Activated T-cell treated with anti-CD3 and anti-CD28 coated beads, Interleukin-2, amount 50 U/mL, for 24 hours (primary cell): ENCODE data around the gene STRIP2.
A peak's percentile ranks its signal among the peaks of the same experiment; 100 is the strongest.
"Not testable (repeated sequence)": the region's sequence is repeated elsewhere in the genome, so short reads cannot be mapped to it uniquely, and the experiment has no call there.

Source experiments
- DNase-seq: peaks from one replicate; pipeline ENCODE4 v3.0.0-alpha.2; 2020
- H3K27ac Mint-ChIP-seq: 2 replicates; pipeline ENCODE4 v1.8.0; 2020; ENCODE audit warnings: mild to moderate bottlenecking, mixed read lengths
- H3K27me3 Mint-ChIP-seq: 2 replicates; pipeline ENCODE4 v1.8.0; 2020; ENCODE audit warnings: mixed read lengths
- H3K36me3 Mint-ChIP-seq: 2 replicates; pipeline ENCODE4 v1.8.0; 2020; ENCODE audit warnings: low read depth, mixed read lengths
- H3K4me1 Mint-ChIP-seq: 2 replicates; pipeline ENCODE4 v1.8.0; 2020; ENCODE audit warnings: low read depth, mixed read lengths
- H3K4me3 Mint-ChIP-seq: 2 replicates; pipeline ENCODE4 v1.8.0; 2020; ENCODE audit warnings: mild to moderate bottlenecking, moderate library complexity, mixed read lengths
- H3K9me3 Mint-ChIP-seq: 2 replicates; pipeline ENCODE4 v1.8.0; 2020; ENCODE audit warnings: mixed read lengths

Gene STRIP2

DNA sequence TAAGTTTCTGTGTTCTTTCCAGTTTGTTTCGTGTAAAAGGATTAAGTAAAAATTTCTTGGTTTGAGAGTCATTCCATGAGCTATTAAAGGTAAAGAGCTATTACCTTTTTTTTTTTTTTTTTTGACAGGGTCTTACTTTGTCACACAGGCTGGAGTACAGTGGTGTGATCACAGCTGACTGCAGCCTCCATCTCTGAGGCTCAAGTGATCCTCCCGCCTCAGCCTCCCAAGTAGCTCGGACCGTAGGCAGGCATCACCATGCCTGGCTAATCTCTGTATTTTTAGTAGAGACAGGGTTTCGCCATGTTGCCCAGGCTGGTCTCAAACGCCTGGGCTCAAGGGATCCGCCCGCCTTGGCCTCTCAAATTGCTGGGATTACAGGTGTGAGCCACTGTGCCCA lies 69.5 kb downstream of the STRIP2 start:
- Mint-ChIP-seq H3K9me3 (no peaks in the 10 kb centered on the region), H3K4me3 (peak overlapping the region; percentile 78), H3K4me1 (peaks cover 18% of the 10 kb centered on the region), H3K36me3 (no peaks in the 10 kb centered on the region), H3K27me3 (no peaks in the 10 kb centered on the region), H3K27ac (peak overlapping the region; percentile 88)
- no peak for DNase-seq

DNA sequence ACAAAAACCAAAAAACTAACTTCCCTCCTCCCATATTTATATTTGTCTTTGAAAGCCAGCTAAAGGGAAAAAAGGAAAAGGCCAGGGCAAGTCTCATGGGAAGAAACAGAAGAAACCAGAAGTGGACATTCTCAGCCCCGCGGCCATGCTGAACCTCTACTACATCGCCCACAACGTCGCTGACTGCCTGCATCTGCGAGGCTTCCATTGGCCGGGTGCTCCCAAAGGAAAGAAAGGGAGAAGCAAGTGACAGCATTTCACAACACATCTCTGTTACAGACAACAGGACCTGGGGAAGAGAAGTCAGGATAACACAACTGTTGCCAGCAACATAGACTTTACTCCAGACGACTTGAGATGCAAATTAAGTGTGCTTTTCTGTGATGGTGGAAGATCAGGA lies 78.0 kb downstream of the STRIP2 start:
- H3K4me1 Mint-ChIP-seq: peaks cover 6% of the 10 kb centered on the region

DNA sequence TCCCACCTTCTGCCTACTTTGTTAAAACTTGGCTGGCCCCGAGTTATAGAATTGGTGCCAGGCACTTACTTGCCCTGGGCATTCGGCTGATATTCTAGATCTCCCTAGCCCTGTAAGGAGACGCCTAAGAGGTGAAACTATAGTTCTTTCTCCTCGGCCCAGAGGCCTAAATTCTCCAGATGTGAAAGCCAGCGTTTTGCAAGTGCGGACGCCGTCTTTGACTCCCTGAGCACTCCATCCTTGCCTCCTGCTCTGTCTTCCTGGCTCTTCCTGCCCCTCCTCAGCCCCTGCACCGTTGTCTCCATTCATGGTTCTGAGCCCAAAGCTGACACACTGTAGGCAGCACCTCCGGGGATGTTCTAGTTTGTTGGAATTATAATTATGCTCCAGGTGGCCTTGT lies 79.3 kb downstream of the STRIP2 start:
- no peaks in the 10 kb centered on the region for H3K36me3 Mint-ChIP-seq
- no peak overlapping the region for H3K27ac Mint-ChIP-seq
- no peak overlapping the region for H3K4me3 Mint-ChIP-seq

More for the DNA sequence above, 78.0 kb downstream of the STRIP2 start:
- no peaks in the 10 kb centered on the region for H3K9me3 Mint-ChIP-seq
- no peak overlapping the region for H3K4me3 Mint-ChIP-seq
- no peaks in the 10 kb centered on the region for H3K27me3 Mint-ChIP-seq
- H3K27ac Mint-ChIP-seq: no peak overlapping the region
- DNase-seq: no peak
- no peaks in the 10 kb centered on the region for H3K36me3 Mint-ChIP-seq

DNA sequence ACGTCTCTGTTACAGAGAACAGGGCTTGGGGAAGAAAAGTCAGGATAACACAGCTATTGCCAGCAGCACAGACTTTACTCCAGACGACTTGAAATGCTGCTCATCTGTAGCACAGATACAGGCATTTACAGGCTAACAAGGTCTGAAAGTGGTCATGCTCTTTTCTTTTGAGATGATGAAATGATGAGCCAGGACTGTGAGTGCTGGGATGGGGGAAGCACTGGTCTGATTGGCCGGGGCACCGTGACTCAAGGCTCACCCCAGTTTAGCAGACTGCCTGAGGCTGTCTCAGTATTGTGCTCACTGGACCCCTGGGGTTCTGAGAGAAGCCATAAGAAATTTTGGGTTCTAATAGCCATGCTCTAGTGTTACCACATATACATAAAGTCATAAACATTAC lies 80.5 kb downstream of the STRIP2 start:
- no peak for DNase-seq
- Mint-ChIP-seq H3K36me3 (no peaks in the 10 kb centered on the region), H3K4me1 (peaks cover 1% of the 10 kb centered on the region), H3K27me3 (no peaks in the 10 kb centered on the region), H3K27ac (no peak overlapping the region), H3K9me3 (no peaks in the 10 kb centered on the region), H3K4me3 (no peak overlapping the region)

More for the DNA sequence above, 79.3 kb downstream of the STRIP2 start:
- no peak for DNase-seq
- Mint-ChIP-seq H3K4me1 (peaks cover 1% of the 10 kb centered on the region), H3K9me3 (no peaks in the 10 kb centered on the region), H3K27me3 (no peaks in the 10 kb centered on the region)

DNA sequence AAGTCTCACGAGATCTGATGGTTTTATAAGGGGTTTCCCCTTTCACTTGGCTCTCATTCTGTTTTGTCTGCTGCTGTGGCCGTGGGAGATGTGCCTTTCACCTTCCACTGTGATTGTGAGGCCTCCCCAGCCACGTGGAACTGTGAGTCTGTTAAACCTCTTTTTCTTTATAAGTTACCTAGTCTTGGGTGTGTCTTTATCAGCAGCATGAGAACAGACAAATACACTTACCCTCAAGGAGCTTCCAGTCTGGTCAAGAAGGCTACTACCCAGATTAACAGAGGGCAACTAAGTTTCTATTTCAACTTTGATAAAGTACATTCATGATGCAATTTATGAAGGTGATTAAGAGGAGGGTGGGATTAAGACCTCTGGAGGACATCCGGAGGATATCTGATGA lies 81.1 kb downstream of the STRIP2 start:
- Mint-ChIP-seq H3K4me1 (peaks cover 1% of the 10 kb centered on the region), H3K27me3 (no peaks in the 10 kb centered on the region), H3K4me3 (no peak overlapping the region), H3K27ac (no peak overlapping the region), H3K36me3 (no peaks in the 10 kb centered on the region), H3K9me3 (no peaks in the 10 kb centered on the region)
- DNase-seq: no peak

DNA sequence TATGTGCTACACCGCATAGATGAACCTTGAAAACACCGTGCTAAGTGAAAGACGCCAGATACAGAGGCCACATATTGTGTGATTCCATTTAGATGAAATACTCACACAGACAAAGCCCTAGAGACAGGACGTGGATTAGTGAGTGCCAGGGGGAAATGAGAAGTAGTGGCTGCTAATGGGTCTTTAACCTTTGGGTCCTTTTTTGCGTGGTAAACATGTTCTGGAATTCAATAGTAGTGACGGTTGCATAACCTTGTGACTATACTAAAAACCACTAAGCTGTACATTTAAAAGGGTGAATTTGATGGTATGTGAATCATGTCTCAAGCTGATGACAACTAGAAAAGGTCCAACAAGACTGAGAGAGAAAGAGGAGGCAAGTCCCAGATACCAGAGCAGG lies 83.7 kb downstream of the STRIP2 start:
- Mint-ChIP-seq H3K27ac (no peak overlapping the region), H3K36me3 (no peaks in the 10 kb centered on the region)
- no peak for DNase-seq

DNA sequence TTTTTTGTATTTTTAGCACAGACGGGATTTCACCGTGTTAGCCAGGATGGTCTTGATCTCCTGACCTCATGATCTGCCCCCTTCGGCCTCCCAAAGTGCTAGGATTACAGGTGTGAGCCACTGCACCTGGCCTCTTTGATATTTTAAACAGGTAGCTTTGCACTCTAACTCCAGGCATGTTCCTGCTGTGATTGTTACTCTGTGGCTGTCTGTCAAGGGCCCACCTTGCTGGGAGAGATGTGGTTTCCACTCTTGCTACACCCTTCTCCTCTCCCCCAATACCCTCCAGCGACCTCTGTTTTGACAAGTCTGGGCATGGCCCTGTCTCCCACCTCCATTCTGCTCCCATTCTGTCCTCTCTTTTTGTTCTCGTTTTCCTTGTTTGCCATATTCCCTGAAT lies 85.2 kb downstream of the STRIP2 start:
- peaks cover 8% of the 10 kb centered on the region for H3K27me3 Mint-ChIP-seq
- H3K36me3 Mint-ChIP-seq: no peaks in the 10 kb centered on the region
- no peak for DNase-seq
- no peak overlapping the region for H3K27ac Mint-ChIP-seq
- H3K9me3 Mint-ChIP-seq: no peaks in the 10 kb centered on the region
- H3K4me3 Mint-ChIP-seq: no peak overlapping the region
- H3K4me1 Mint-ChIP-seq: peaks cover 1% of the 10 kb centered on the region

More for the DNA sequence above, 83.7 kb downstream of the STRIP2 start:
- peaks cover 8% of the 10 kb centered on the region for H3K27me3 Mint-ChIP-seq
- H3K4me1 Mint-ChIP-seq: peaks cover 1% of the 10 kb centered on the region
- no peaks in the 10 kb centered on the region for H3K9me3 Mint-ChIP-seq
- H3K4me3 Mint-ChIP-seq: no peak overlapping the region

DNA sequence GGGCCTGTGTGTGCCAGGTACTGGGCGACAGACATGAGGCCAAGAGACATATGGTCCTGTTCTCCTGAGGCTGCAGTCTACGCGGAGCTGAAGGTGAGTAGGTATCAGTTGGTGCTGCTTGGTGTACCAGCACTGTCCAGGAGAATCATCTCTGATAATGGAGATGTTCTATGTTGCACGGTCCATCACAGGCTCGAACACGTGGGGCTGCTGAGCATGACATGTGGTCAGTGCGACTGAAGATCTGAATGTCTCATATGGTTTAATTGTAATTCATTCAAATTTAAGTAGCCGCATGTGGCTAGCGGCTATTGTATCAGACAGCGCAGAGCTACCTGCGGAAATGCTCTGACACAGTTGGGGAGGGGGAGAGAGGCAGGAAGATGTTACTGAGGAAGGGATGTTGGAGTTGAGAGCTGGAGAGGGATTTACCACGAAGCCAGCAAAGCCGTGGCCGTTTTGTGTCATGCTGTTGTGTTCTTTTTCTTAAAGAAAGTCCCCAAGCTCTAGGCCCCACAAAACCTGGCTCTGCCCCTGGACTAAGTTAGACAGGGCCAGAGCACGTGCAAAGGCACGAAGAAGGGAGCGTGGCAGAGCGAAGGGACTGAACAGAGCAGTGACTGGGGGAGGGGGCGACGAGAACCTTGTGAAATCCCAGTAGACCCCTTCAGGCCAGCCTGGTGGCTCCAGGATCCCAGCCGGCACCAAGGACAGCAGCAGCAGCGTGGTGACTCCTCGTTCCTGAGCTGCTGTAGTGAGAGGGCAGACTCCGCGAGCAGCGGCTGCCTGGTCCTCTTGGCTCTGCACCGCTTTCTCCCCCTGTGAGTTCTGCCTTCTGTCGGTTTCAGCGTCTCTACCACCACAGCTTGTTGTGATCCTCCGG lies 88.1 kb downstream of the STRIP2 start:
- Mint-ChIP-seq H3K27me3 (peaks cover 14% of the 10 kb centered on the region), H3K4me1 (no peaks in the 10 kb centered on the region), H3K27ac (no peak overlapping the region), H3K9me3 (no peaks in the 10 kb centered on the region), H3K4me3 (no peak overlapping the region), H3K36me3 (no peaks in the 10 kb centered on the region)
- no peak for DNase-seq

DNA sequence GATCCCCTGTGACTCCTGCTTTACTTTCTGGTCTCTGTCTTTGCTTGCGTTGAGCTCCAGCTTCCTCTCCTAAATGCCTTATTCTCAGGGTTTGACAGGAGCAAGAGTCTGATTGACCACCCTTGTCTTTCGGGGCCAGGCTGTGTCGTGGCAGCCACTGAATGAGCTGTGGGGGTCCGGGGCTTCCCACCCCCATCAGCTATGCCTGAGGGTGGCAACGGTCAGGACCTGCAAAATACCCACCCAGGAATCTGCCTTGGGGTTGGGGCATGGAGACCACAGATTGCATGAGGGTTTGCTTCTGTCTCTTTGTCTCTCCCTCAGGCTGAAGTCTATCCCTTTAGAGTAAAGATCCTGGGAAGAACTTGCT lies 88.7 kb downstream of the STRIP2 start:
- Mint-ChIP-seq H3K4me1 (no peaks in the 10 kb centered on the region), H3K36me3 (no peaks in the 10 kb centered on the region), H3K9me3 (no peaks in the 10 kb centered on the region), H3K27ac (no peak overlapping the region), H3K4me3 (no peak overlapping the region), H3K27me3 (peaks cover 16% of the 10 kb centered on the region)
- no peak for DNase-seq

DNA sequence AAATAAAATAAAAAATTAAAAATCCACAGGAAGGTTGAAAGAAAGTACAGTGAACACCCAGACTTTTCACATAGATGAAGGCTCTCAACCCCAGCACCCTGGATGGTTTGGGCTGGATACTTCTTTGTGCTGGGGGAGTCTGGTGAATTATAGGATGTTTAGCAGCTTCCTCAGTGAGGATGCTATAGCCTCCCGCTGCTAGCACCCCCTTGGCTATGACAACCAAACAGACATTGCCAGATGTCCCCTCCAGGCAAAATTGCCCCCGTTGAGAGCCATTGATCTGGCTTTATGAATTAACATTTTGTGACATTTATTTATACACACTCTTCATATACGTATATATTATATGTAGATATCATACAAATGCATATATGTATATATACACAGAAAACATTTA lies 89.7 kb downstream of the STRIP2 start:
- no peak for DNase-seq
- Mint-ChIP-seq H3K4me3 (no peak overlapping the region), H3K9me3 (no peaks in the 10 kb centered on the region), H3K4me1 (no peaks in the 10 kb centered on the region), H3K27ac (no peak overlapping the region), H3K27me3 (peaks cover 16% of the 10 kb centered on the region), H3K36me3 (no peaks in the 10 kb centered on the region)

DNA sequence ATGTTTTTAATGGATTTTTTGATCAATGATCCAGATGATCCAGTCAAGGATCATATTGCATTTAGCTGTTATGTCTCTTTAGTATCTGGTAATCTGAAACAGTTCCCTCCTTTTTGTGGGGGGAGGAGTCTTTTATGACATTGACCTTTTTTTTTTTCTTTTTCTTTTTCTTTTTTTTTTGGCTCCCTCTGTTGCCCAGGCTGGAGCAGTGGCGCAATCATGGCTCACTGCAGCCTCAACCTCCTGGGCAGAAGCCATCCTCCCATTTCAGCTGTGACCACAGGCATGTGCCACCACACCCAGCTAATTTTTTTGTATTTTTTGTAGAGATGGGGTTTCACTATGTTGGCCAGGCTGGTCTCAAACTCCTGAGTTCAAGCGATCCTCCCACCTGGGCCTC lies 90.2 kb downstream of the STRIP2 start:
- H3K4me1 Mint-ChIP-seq, H3K9me3 Mint-ChIP-seq, H3K27ac Mint-ChIP-seq, H3K36me3 Mint-ChIP-seq, DNase-seq, H3K4me3 Mint-ChIP-seq: not testable (repeated sequence)
- peaks cover 16% of the 10 kb centered on the region for H3K27me3 Mint-ChIP-seq

DNA sequence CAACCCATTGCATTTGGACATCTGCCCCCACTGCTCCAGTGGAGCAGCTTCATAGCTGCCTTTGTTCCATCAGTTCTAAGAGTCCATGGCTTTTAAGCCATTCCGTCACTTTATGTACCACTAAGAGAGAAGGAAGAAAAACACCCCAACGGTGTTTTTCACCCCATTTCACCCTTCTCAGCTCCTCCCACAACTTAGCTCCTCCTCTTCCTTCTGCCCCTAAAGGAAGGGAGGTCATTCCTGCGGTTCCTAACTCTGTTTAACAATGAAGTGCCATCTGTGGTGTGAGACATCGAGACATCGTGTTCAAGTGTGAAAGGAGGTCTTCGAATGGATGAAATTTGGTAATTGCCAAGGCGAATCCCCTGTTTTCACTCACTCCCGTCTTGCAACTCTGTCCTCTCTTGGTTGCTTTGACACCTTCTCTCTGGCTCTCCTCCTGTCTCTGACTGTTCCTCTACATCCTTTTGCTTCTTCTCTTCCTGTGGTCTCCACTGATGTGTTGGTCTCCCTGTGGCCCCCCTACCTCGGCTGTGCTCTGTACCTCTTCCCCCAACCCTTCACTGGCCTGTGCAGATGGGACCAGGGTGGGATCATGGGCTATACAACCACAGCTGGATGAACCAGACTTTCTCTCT lies 91.1 kb downstream of the STRIP2 start:
- Mint-ChIP-seq H3K4me1 (peaks cover 4% of the 10 kb centered on the region), H3K27ac (no peak overlapping the region), H3K27me3 (peaks cover 16% of the 10 kb centered on the region), H3K9me3 (no peaks in the 10 kb centered on the region), H3K4me3 (no peak overlapping the region), H3K36me3 (no peaks in the 10 kb centered on the region)
- no peak for DNase-seq

DNA sequence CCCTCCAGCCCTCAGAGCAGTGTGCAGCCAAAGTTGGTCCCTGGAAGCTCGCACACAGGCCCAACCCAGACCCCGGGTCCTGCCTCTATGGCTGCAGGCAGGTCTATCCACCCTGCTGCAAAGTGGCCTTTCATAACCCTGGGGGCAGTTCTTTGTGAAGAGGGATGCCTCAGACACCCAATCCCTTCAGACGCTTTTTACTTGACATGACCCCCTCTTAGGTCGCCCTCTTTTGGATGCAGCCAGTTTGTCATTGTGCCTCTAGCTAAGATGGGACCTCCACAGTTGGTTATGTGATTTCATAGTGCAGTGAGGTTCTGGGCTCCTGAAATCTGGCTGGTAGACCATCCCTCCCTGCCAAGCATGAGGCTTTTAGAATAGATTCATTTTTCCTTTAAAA lies 95.4 kb downstream of the STRIP2 start:
- DNase-seq: no peak
- Mint-ChIP-seq H3K4me1 (peaks cover 15% of the 10 kb centered on the region), H3K4me3 (no peak overlapping the region), H3K9me3 (no peaks in the 10 kb centered on the region), H3K27ac (no peak overlapping the region), H3K36me3 (no peaks in the 10 kb centered on the region), H3K27me3 (peaks cover 13% of the 10 kb centered on the region)

DNA sequence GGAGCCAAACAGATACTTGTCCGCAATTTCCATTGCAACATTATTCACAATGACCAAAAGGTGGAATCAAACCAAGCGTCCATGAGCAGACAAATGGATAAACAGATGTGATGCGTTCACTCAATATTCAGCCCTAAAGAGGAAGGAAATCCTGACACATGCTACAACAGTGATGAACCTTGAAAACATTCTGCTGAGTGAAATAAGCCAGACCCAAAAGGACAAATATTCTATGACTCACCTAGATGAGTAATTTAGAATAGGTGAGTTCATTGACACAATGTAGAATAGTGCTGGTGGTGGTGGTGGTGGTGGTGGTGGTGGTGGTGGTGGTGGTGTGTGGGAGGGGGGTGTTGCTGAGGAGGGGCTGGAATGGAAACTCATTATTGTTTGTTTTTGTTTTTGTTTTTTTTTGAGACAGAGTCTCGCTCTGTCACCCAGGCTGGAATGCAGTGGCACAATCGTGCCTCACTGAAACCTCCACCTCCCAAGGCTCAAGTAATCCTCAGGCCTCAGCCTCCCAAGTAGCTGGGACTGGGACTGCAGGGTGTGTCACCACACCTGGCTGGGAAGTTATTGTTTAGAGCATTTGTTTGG lies 96.7 kb downstream of the STRIP2 start:
- H3K27ac Mint-ChIP-seq: peak overlapping the region; percentile 72
- H3K4me1 Mint-ChIP-seq: peaks cover 18% of the 10 kb centered on the region
- peak; percentile 63 for DNase-seq
- no peaks in the 10 kb centered on the region for H3K36me3 Mint-ChIP-seq
- H3K9me3 Mint-ChIP-seq: no peaks in the 10 kb centered on the region
- no peak overlapping the region for H3K4me3 Mint-ChIP-seq
- H3K27me3 Mint-ChIP-seq: peaks cover 10% of the 10 kb centered on the region

DNA sequence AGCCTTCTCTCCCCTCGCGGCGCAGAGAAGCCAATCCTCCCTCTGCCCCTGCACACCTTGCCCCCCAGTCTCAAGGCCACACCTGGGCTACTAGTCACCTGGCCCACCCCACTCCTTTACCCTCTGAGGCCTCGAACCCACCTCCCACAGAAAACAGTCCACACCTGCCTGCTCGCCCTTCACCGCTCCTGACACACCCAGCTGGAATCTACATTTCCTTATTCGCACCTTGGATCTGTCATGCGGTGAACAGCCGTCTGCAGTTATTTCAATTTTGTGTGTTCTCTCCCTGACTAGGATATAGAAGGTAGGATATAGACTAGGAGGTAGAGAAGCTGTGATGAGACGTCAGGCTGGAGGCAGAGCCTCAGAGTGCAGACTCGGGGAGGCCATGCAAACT lies 97.5 kb downstream of the STRIP2 start:
- no peak overlapping the region for H3K27ac Mint-ChIP-seq
- no peaks in the 10 kb centered on the region for H3K9me3 Mint-ChIP-seq
- H3K4me3 Mint-ChIP-seq: no peak overlapping the region
- H3K36me3 Mint-ChIP-seq: no peaks in the 10 kb centered on the region
- DNase-seq: no peak
- peaks cover 10% of the 10 kb centered on the region for H3K27me3 Mint-ChIP-seq
- H3K4me1 Mint-ChIP-seq: peaks cover 26% of the 10 kb centered on the region
